Hematopoietic multipotent progenitor cell treated with erythropoietin and hydrocortisone succinate and interleukin-3 and kit ligand, for 17 days (in vitro differentiated cells): ENCODE measurements around the gene OSBPL6.

ENCODE experiments used
- DNase-seq: peaks from one replicate; pipeline ENCODE4 v3.0.0-alpha.2; 2015; ENCODE audit warnings: low spot score

OSBPL6 gene

DNA sequence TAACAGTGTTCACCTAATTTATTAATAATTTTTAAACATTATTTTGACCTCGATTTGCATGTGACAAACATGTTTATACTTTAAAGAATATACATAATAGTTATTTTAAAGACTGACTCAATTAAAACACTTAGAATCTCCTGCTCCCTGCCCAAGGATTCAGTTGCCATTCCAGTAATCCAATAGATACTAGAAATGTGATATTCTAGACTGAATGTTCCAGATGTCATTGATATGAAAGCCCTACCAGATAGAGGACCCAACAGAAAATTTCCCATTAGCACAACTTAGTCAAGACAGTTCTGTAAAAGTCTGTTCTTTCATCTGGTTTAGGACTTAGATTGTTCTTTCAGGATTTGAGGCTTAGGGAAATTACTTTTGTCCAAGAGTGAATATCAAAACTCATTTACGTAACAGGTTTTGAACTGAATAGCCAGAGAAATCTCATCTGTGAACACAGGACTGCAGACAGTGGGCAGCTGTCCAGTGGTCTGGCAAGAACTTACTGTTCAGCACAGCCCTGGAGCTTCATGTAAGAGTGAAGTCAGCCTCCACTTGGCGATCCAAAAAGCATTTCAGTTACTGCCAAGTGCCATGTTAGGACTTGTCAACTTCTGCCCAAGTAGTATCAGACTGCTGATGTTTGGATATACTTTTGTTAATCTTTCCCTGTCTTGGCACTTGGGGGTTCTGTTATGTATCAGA is 77.5 kb downstream of the OSBPL6 start:
- no peak for DNase-seq

DNA sequence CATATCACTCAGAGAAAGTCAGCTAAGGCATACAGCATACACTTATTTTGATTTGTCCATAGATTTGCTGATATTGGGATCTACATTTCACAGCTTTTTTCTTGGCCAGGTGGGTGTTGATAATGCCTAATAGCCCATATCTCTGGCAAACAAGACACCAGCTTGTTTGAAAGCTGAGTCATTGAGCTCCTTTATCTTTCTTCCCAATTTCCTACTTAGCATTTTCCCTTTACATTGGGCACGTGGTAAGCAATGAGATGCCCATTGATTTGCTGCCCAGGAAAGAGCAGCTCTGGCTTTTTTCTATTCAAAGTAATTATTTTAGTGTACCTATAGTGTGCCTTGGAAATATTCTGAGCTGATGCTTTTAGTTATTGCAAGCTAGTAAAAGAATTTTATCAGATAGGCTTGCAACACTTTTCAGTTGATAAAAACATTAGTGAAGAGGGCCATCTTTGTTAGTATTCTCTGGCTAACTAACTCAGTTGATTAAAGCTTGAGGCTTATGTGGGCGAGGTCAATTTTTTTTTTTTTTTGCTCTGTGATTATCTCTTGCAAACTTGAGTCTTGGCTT is 79.6 kb downstream of the OSBPL6 start:
- peak; percentile 47 for DNase-seq

DNA sequence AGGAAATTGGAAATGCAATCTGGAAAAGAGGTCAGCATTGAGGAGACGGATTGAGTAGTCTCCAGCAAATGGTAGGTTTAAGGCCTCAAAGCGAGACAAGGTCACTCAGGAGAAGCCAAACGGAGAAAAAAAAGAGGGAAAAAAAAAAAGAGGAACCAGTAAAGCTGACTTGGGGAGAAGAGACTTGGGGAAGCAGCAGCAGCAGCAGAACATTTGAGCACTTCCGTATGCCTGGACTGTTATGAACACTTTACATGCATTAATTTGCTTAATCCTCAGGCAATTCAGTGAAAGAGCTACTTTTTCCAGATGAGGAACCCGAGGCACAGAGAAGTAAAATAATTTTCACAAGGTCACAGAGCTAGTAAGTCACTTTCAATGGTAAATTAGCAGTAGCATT is 81.3 kb downstream of the OSBPL6 start:
- DNase-seq, result no peak

DNA sequence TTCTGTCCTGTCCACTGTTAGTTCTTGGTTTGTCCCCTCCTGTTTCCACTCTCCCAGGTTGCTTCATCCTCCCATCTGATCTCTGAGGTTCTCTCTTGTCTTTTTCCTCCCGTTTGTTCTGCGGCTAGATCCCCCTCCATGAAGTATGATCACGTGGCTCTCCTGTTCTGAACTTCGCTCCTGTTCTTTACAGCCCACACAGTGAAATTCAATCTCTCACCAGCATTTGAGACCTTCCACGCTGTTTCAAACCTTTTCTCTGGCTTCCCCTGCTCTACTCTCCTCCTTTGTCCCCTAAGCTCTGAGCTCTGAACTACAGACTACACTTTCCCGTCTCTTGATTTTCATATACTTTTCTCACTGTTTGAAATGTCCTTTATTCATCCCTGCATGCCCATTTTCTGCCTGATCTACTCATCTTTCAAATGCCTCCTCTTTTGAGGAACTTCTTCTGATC is 83.5 kb downstream of the OSBPL6 start:
- DNase-seq, result no peak

- no peak for DNase-seq
Measured at GRCh38 chr2:178279142-178279541, 84.8 kb downstream of the OSBPL6 start.

GRCh38 chr2:178279636-178280035 is 85.3 kb downstream of the OSBPL6 start:
- DNase-seq, result no peak

DNA sequence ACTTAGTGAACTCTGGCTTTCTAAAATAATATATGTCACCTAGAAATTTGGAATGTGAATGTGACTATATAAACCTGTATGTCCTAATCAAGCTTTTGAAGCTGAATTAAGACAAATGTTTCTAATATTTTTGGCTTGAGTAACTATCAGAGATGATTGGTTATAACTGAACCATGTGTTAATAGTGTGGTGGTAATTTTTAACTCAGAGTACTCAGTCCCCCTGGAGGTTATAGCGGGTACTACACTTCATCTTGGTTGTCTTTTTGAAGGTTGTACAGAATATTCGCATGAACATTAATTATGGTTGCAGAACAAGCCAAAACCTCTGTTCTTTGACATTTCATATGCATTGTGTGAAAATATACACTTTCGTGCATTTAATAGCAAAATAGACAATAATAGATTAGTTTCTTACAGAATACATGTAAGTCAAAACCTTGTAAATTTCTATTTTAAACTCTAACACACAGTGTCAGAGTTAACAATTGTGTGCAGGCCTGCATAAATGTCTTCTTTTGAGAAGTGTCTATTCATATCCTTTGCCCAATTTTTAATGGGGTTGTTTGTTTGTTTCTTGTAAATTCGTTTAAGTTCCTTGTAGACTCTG is 86.0 kb downstream of the OSBPL6 start:
- DNase-seq, result peak; percentile 60

DNA sequence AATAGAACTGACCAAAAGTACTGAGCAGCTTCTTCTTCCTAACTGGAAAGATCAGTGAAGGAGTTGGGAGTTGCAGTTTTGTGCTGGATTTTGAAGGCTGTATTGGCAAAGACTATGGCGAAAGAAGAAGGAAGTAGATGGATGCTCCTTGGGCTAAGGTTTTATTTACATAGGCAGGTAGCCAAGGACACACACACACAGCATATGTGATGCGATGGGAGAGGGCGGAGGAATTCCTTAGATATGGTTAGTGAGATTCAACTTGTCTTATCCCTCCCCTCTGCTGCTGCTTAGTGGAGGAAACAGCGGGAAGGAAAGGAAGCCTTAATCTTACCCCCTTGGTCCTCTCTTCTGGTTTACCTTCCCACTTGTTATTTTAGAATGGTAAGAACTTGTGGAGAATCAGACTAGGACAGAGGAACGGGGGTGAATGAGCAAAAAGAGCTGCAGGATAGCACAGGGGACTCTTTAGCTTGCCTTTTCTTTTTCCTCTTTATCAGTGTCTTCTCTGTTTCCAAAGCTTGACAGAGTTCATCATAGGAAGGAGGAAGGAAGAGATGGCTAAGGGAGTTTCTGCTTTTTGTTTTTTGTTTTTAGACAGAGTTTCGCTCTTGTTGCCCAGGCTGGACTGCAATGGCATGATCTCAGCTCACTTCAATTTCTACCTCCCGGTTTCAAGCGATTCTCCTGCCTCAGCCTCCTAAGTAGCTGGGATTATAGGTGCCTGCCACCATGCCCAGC is 87.9 kb downstream of the OSBPL6 start:
- no peak for DNase-seq

GRCh38 chr2:178283341-178283918 is 89.1 kb downstream of the OSBPL6 start:
- no peak for DNase-seq

DNA sequence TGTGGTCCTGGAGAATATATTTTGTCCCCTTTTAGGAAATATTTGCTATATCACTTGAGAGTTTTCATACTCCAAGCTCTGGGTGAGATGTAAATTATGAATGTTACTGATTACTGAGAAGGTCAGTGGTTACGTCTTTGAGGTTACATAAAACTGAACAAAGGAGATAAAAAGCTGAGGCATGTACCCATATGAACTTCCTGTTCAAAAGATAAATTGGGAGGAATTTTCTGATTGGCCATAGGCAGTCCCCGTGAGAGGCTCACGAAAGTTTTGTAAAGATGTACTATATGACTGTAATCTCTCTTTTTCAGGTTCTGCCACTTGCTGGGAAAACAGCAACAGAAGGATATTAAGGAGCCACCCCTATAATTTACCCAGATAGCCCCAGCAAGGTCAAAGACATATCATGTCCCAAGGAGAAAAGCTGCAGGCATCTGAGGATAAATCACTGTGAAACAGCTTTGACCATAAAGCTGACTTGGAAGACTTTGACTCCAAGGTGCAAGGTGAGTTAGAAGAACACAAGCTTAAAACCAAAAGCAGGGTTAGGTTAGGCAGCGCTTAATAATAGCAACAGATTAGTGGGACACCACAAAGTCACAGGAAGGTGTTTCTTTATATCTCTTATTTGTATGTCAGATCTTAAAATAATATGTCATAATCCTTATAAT is 90.4 kb downstream of the OSBPL6 start:
- DNase-seq, result no peak

DNA sequence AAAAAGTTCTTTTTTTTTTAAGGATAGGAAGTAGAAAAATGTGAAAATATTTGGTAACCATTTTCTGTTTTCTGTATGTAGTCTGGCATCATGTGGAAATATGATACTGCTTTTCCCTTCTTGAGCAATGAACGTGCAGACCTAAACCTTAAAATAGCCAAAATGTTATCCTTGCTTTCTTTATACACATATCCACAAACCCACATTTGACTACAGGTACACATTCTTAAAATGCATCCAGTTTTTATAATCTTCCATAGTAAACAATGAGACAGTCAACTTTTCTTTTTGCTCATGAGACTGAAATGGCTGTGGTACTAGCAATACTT is 90.9 kb downstream of the OSBPL6 start:
- DNase-seq, result no peak

DNA sequence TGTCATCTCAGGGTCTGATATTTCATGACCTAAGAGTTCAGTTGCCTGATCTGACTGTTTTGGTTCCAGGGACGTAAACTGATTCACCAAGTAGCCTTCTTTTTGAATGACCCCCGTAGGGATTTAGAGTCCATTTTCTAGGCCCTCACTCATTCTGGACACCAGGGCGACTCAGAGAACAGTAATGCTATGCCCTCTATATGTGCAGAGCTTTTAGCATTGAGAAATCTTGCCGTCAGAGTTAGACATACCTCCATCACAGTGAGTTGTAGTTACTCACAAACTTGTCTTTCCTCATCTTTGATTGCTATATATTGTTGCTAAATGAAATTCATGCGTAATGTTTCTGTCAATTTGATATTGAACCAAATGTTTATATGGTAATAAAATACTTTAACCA is 92.3 kb downstream of the OSBPL6 start:
- DNase-seq, result no peak

DNA sequence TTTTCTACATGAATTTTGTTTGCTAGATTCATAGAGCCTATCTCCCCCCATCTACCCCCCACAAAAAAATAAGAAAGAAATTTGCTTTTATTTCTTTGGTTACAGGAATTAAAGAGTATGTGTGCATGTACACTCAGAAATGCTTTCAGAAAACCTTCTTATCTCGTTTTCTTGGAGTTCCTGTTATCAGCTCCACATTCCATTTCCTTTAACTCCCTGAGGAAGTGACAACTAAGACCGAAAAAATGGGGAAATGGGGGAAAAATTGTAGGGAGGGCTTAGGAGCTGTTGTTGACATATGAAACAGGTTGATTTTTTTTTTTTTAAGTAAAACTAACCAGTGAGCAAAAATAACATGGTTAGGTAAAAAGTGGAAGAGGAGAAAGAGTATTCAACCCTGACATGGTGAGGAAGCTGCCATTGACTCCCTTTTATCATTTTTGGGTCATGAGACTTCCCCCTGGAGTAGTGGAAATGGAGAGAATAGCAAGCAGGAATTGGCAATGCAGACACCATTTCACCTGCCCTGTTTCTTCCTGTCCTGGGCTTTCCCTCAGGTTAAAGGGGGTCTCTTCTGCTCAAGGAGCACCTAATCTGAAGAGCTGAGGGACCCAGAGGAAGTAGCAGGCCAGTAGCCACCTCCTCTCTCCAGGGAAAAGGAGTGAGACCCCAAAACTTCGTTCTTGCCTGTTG is 93.5 kb downstream of the OSBPL6 start:
- no peak for DNase-seq

DNA sequence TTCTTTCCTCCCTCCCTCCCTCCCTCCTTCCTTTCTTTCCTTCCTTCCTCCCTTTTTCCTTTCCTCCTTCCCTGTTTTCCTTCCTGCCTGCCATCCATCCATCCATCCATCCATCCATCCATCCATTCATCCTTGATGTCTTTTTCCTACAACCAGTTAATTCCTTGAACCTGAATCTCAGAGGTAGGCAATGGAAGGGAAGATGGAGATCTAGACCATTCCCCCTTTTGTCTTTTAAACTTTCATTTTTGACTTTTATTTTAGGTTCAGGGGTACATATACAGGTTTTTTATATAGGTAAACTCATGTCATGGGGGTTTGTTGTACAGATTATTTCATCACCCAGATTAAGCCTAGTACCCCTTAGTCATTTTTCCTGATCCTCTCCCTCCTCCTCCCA is 97.4 kb downstream of the OSBPL6 start:
- no peak for DNase-seq

GRCh38 chr2:178292586-178292985 is 98.3 kb downstream of the OSBPL6 start:
- DNase-seq, result no peak

DNA sequence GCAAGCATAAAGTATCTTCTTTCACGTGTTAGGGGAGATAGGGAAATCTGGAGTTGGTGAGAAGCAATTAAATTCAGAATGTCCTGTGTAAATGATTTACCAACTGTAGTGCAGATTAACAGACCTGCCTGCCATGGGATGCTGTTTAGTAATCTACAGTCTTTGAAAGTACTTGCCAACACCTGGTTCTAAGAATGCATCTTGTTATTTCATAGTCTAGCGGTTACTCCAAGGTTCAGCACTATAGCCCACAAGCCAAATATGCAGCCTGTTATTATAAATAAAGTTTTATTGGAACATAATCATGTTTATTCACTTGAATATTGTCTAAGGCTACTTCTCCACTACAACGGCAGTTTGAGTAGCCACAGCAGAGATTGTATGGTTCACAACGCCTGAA is 100.8 kb downstream of the OSBPL6 start:
- no peak for DNase-seq

DNA sequence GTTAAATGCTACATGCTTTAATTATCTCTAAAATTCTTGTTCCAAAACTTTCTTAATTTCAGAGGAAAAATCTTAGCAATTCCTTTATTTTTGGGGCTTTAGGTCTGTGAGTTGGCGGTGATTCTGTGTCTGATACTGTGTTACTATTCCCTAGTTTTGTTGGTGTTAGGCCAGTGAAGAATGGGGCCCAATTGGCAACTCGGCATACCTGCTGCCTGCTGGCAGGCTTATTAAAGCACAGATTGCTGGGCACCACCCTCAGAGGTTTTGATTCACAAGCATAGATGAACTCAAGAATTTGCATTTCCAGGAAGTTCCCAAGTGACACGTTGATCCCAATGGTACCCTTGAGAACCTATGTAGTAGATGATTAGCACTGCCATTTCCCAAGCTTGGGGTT is 101.6 kb downstream of the OSBPL6 start:
- no peak for DNase-seq

GRCh38 chr2:178296394-178297090 is 102.2 kb downstream of the OSBPL6 start:
- DNase-seq, result no peak

DNA sequence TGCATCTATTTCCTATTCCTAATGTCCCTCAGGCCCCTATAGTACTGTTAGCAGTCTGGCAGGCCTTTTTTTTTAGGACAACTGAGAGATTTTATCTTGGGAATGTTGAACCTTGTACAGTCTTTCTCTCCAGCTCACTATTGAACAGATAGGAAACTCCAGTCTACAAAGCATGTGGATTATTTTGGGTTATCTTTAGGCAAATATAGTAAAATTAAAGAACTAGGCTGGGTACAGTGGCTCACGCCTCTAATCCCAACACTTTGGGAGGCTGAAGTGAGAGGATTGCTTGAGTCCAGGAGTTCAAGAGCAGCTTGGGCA is 102.7 kb downstream of the OSBPL6 start:
- DNase-seq, result no peak

GRCh38 chr2:178298785-178299212 is 104.5 kb downstream of the OSBPL6 start:
- no peak for DNase-seq

DNA sequence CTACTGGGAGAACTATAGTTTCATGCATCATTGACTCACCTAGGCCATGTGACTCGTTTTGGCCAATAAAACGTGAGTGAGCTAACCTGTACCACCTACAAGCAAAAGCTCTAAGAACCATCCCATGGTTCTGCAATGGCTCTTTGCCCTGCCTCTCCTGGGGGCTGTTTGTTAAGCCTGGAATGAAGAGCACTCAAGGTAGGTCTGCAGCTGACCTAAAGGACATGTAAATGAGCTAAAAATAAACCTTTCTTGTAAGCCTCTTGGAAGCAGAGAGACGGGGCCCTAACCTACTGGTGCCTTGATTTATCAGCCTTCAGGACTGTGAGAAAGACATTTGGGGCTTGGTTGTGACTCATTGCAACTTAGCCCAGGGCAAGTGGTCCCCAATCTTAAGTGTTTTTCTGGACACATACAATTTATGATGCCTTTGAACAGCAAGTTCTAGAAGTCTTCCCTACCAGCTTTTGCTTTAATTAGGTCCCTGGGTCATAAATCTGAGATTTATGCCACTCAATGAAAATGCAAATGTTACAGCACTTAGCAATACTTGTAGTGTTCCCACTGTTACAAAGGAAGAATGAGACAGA is 107.4 kb downstream of the OSBPL6 start:
- DNase-seq, result no peak
